ENCODE measurements around the gene ATP6V0D1.

DNA sequence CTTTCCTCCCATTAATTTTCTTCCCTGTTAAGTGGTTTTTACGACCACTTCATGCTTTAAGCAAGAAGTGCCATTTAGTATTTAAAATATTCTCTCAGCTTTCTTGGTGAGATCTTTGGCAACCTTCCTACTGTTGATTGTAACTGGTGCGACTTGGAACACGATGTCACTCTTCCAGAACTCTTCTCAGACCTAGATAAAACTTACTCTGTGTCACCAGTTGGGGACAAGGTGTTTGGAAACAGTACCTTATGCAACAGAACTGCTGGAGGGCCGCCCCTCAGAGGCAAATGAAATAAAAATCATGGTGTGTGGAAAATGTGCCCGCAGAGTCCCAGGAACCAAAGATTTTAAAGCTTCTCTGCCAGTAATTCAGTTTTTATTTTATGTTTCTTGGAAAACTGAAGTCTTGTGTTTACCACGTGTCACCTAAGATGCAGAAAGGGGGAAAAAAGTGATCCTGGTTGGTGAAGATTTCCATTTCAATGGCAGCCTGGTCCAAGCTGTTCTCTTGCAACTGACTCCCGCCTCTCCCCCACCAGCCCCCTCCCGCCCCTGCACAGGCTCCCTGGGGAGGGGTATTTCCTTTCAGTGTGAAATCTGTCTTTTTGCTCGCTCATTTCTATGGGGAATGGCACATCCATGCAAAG lies 57.2 kb downstream of the ATP6V0D1 start:
- TF ChIP-seq, protein P1, sequence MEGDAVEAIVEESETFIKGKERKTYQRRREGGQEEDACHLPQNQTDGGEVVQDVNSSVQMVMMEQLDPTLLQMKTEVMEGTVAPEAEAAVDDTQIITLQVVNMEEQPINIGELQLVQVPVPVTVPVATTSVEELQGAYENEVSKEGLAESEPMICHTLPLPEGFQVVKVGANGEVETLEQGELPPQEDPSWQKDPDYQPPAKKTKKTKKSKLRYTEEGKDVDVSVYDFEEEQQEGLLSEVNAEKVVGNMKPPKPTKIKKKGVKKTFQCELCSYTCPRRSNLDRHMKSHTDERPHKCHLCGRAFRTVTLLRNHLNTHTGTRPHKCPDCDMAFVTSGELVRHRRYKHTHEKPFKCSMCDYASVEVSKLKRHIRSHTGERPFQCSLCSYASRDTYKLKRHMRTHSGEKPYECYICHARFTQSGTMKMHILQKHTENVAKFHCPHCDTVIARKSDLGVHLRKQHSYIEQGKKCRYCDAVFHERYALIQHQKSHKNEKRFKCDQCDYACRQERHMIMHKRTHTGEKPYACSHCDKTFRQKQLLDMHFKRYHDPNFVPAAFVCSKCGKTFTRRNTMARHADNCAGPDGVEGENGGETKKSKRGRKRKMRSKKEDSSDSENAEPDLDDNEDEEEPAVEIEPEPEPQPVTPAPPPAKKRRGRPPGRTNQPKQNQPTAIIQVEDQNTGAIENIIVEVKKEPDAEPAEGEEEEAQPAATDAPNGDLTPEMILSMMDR (IDR thresholded peaks at IDR 0.05; ENCODE audit: low read depth, low read length) = no peak
- no peak for TF ChIP-seq EZH2phosphoT487 (IDR thresholded peaks at IDR 0.05; ENCODE audit: low read depth)

Data from OCI-LY3 (cell line).